ENCODE measurements around the gene BNIP2.

The BNIP2 gene

GRCh38 chr15:59622289-59622688 lies 66.8 kb downstream of the BNIP2 start:
- DNase-seq: peak; percentile 41

GRCh38 chr15:59618406-59618805 lies 70.7 kb downstream of the BNIP2 start:
- DNase-seq: no peak

- no peak for DNase-seq
Measured at GRCh38 chr15:59616379-59616778, 72.7 kb downstream of the BNIP2 start.

GRCh38 chr15:59615661-59616060 lies 73.5 kb downstream of the BNIP2 start:
- DNase-seq: no peak

GRCh38 chr15:59614153-59614552 lies 75.0 kb downstream of the BNIP2 start:
- DNase-seq: no peak

GRCh38 chr15:59611276-59612260 lies 77.6 kb downstream of the BNIP2 start, which contains the start of gene GCNT3:
TSS of gene GCNT3 (plus strand) at chr15:59611783. CDS start at chr15:59618239, 6,456 bp downstream.
- no peak for DNase-seq

GRCh38 chr15:59609730-59610712 lies 79.1 kb downstream of the BNIP2 start:
- no peak for DNase-seq

Measured in left hindlimb (tissue), 1 donor.